Measurements from ENCODE around the gene WDFY2. TPM values are rescaled to one million over a fixed set of nuclear protein-coding genes. Genes with fewer than 3 reads are reported as not detected.

The WDFY2 gene
- total RNA-seq, 1 experiment from 2014 or later = 4.1 TPM

DNA sequence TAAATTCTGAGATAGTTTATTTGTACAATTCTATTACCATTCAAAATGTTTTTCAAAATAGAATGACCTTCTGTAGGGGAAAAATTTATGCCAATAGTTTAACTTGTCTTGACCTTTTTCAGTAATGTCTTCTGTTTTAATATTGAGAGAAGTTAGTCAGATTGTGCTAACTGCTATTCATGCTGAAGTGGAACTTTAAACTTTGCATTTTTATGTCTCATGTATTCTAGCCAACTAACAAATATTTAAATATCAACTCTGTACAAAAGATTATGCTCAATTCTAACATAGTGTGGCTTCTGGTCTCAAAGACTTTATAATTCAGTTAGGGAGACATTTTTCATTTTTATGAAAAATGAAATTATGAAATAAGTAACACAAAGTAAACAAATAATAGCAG lies 94.2 kb downstream of the WDFY2 start:
- POLR2A ChIA-PET (ENCODE audit: unreplicated experiment) = interaction anchor here (0.6 kb wide), 1 partner anchor 40 kb away, joined by 3 read pairs; no protein-coding TSS in a partner anchor
- peaks cover 35% of the 10 kb centered on the region for H3K79me2 ChIP-seq (ENCODE audit: low read length)

GRCh38 chr13:51679616-51680015 lies 95.4 kb downstream of the WDFY2 start:
- ChIA-PET CTCF (no interaction called here), POLR2A (ENCODE audit: unreplicated experiment) (no interaction called here)
- H3K27me3 ChIP-seq (ENCODE audit: low read length) = no peaks in the 10 kb centered on the region
- no peak overlapping the region for H3K9ac ChIP-seq (ENCODE audit: low read length)
- H3K36me3 ChIP-seq (ENCODE audit: low read depth, low read length) = 0 out of 2 replicates have a peak, but pooled peaks cover 3% of the 10 kb centered on the region
- no peak for TF ChIP-seq EZH2 (IDR thresholded peaks at IDR 0.05; ENCODE audit: low read length, unreplicated experiment)
- TF ChIP-seq, protein P1, sequence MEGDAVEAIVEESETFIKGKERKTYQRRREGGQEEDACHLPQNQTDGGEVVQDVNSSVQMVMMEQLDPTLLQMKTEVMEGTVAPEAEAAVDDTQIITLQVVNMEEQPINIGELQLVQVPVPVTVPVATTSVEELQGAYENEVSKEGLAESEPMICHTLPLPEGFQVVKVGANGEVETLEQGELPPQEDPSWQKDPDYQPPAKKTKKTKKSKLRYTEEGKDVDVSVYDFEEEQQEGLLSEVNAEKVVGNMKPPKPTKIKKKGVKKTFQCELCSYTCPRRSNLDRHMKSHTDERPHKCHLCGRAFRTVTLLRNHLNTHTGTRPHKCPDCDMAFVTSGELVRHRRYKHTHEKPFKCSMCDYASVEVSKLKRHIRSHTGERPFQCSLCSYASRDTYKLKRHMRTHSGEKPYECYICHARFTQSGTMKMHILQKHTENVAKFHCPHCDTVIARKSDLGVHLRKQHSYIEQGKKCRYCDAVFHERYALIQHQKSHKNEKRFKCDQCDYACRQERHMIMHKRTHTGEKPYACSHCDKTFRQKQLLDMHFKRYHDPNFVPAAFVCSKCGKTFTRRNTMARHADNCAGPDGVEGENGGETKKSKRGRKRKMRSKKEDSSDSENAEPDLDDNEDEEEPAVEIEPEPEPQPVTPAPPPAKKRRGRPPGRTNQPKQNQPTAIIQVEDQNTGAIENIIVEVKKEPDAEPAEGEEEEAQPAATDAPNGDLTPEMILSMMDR (conservative IDR thresholded peaks at IDR 0.05; ENCODE audit: low read depth, low read length) = no peak
- TF ChIP-seq EZH2phosphoT487 (IDR thresholded peaks at IDR 0.05; ENCODE audit: borderline replicate concordance, low read length) = no peak
- no peak overlapping the region for H2AFZ ChIP-seq (ENCODE audit: low read length)
- H3K4me3 ChIP-seq (ENCODE audit: low read length) = no peak overlapping the region
- no TSS peak for BruUV-seq (replicated peaks)
- H3K9me3 ChIP-seq (ENCODE audit: low read length) = no peaks in the 10 kb centered on the region
- peaks cover 28% of the 10 kb centered on the region for H3K79me2 ChIP-seq (ENCODE audit: low read length)
- H3K4me2 ChIP-seq (ENCODE audit: low read length) = no peak overlapping the region
- no peaks in the 10 kb centered on the region for H3K9me2 ChIP-seq (replicated peaks; ENCODE audit: low read length)
- peaks cover 5% of the 10 kb centered on the region for H3F3A ChIP-seq (ENCODE audit: low read length, unreplicated experiment)
- peaks cover 33% of the 10 kb centered on the region for H3K4me1 ChIP-seq (ENCODE audit: insufficient read depth, low read length)
- intact Hi-C loops (cut with micrococcal nuclease) = loop anchor here (5.0 kb wide), 1 partner anchor 37 kb away; no protein-coding TSS in a partner anchor
- no peaks in the 10 kb centered on the region for H4K20me1 ChIP-seq (ENCODE audit: low read length)
- no peak for DNase-seq
- no peak overlapping the region for H3K27ac ChIP-seq (ENCODE audit: low read length)
- ATAC-seq = no peak

More for the DNA sequence above, 94.2 kb downstream of the WDFY2 start:
- peaks cover 5% of the 10 kb centered on the region for H3F3A ChIP-seq (ENCODE audit: low read length, unreplicated experiment)
- CTCF ChIA-PET = interaction anchor here (0.6 kb wide), 1 partner anchor 43 kb away, joined by 3 read pairs; no protein-coding TSS in a partner anchor
- no peak overlapping the region for H3K9ac ChIP-seq (ENCODE audit: low read length)
- no peak for TF ChIP-seq EZH2phosphoT487 (IDR thresholded peaks at IDR 0.05; ENCODE audit: borderline replicate concordance, low read length)
- ATAC-seq (no peak), DNase-seq (no peak)
- intact Hi-C loops (cut with micrococcal nuclease) = no loop called here
- no peaks in the 10 kb centered on the region for H3K9me2 ChIP-seq (replicated peaks; ENCODE audit: low read length)
- H3K9me3 ChIP-seq (ENCODE audit: low read length) = no peaks in the 10 kb centered on the region
- peaks cover 44% of the 10 kb centered on the region for H3K4me1 ChIP-seq (ENCODE audit: insufficient read depth, low read length)
- H3K27me3 ChIP-seq (ENCODE audit: low read length) = no peaks in the 10 kb centered on the region
- no peak overlapping the region for H3K4me2 ChIP-seq (ENCODE audit: low read length)
- no peak overlapping the region for H3K4me3 ChIP-seq (ENCODE audit: low read length)
- no peak overlapping the region for H3K27ac ChIP-seq (ENCODE audit: low read length)
- no peak overlapping the region for H2AFZ ChIP-seq (ENCODE audit: low read length)
- H3K36me3 ChIP-seq (ENCODE audit: low read depth, low read length) = 0 out of 2 replicates have a peak, but pooled peaks cover 3% of the 10 kb centered on the region
- no peaks in the 10 kb centered on the region for H4K20me1 ChIP-seq (ENCODE audit: low read length)
- no TSS peak for BruUV-seq (replicated peaks)

DNA sequence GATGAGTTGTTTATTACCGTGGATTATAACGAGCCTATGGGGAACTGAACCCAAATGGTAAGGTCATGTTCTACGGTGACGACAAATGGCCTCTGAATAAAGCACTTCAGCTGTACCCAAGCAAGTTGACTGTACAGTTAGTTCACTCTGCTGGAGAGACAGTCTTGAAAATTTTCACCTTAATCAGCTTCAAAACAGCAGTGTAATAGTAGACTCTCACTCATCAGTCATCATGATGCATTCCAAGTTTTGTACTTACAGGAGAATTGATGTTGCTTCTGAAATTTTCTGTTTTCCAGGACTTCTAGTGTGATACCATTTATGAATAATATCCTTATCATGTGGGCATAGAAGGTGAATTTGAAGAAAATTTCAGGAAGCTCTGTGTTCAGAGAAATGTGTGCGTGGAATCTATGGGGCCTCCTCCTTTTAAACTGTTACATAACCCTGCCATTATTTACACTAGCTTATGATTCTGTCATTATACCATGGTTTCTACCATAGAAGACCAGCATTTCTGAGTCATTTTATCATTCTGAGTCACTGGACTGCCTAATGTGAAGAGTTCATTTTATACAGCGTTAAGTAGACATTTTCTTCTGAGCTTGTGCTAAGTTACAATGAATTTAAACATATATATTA lies 96.9 kb downstream of the WDFY2 start:
- H3K36me3 ChIP-seq (ENCODE audit: low read depth, low read length) = 0 out of 2 replicates have a peak, but pooled peaks cover 3% of the 10 kb centered on the region
- CTCF ChIA-PET = no interaction called here

More for the DNA sequence above, 96.9 kb downstream of the WDFY2 start:
- Histone ChIP-seq H3K9me3 (ENCODE audit: low read length) (no peaks in the 10 kb centered on the region), H3K9me2 (replicated peaks; ENCODE audit: low read length) (no peaks in the 10 kb centered on the region), H3K27me3 (ENCODE audit: low read length) (no peaks in the 10 kb centered on the region), H3K79me2 (ENCODE audit: low read length) (peaks cover 20% of the 10 kb centered on the region), H3K4me1 (ENCODE audit: insufficient read depth, low read length) (peaks cover 27% of the 10 kb centered on the region), H3K9ac (ENCODE audit: low read length) (peak overlapping the region; percentile 4; the same call in 1 of the 2 replicates), H4K20me1 (ENCODE audit: low read length) (no peaks in the 10 kb centered on the region), H3K27ac (ENCODE audit: low read length) (peak overlapping the region; percentile 77), H3F3A (ENCODE audit: low read length, unreplicated experiment) (peaks cover 5% of the 10 kb centered on the region), H3K4me2 (ENCODE audit: low read length) (peak overlapping the region; percentile 67), H2AFZ (ENCODE audit: low read length) (peak overlapping the region; percentile 35), H3K4me3 (ENCODE audit: low read length) (no peak overlapping the region)
- ATAC-seq = peak; percentile 98
- POLR2A ChIA-PET (ENCODE audit: unreplicated experiment) = interaction anchor here (0.5 kb wide), 2 partner anchors 43 to 228 kb away, joined by 3 read pairs; partner anchors contain the start of gene INTS6
- no TSS peak for BruUV-seq (replicated peaks)
- intact Hi-C loops (cut with micrococcal nuclease) = loop anchor here (1.0 to 5.0 kb wide), 2 partner anchors 39 to 97 kb away; partner anchors contain the start of gene WDFY2
- TF ChIP-seq EZH2phosphoT487 (IDR thresholded peaks at IDR 0.05; ENCODE audit: borderline replicate concordance, low read length) (no peak), EZH2 (IDR thresholded peaks at IDR 0.05; ENCODE audit: low read length, unreplicated experiment) (no peak)
- TF ChIP-seq, protein P1 (conservative IDR thresholded peaks at IDR 0.05; ENCODE audit: low read depth, low read length) = no peak
- peak; percentile 91 for DNase-seq

All from PC-3 (cell line).